ENCODE data around the gene GALNTL6. TPM values are rescaled to one million over a fixed set of nuclear protein-coding genes. Genes with fewer than 3 reads are reported as not detected.

GALNTL6 gene
- total and polyA plus RNA-seq, 2 donors from 2014 or later: 0.60 TPM; not detected in 1

DNA sequence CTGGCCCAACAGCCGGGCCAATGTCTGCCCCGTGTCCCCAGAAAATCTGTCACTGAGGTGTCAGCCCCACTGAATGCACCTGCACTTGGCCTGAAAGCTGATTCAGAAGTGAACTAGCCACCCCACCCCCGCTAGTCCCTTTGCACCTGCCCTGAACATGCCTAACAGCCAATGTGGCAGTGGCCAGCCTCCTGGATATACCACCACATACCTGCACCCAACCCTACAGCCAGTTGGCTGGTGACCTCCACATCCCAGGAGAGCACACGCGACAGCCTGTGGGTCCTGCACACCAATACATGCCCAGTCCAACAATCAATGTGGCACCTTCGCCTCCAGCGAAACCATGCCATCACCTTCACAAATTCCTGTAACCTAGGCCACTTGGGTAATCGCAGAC is 116.7 kb downstream of the GALNTL6 start:
- TF ChIP-seq CTCF (IDR thresholded peaks at IDR 0.05; ENCODE audit: borderline replicate concordance, extremely low read depth, insufficient read depth): no peak
- FAIRE-seq (no peak), DNase-seq (peak in 1 of 5 donors; percentile 46)
- Histone ChIP-seq H3K27ac (ENCODE audit: low read depth in 2 of 2, low read length in 2 of 2) (no peak overlapping the region), H3K4me3 (ENCODE audit: low read length in 3 of 3) (no peak overlapping the region), H3K4me1 (ENCODE audit: control insufficient read depth in 2 of 3, insufficient read depth in 2 of 3, low read depth in 1 of 3, low read length in 3 of 3) (no peaks in the 10 kb centered on the region), H3K9ac (ENCODE audit: low read length in 3 of 3) (no peak overlapping the region), H3K27me3 (ENCODE audit: control insufficient read depth, insufficient read depth, low read length) (no peaks in the 10 kb centered on the region), H3K36me3 (ENCODE audit: control insufficient read depth in 2 of 3, insufficient read depth in 3 of 3, low read length in 3 of 3) (no peaks in the 10 kb centered on the region), H3K9me3 (ENCODE audit: control insufficient read depth in 2 of 3, insufficient read depth in 1 of 3, low read length in 3 of 3) (no peaks in the 10 kb centered on the region)
- intact Hi-C loops (cut with DNase I): no loop called here

DNA sequence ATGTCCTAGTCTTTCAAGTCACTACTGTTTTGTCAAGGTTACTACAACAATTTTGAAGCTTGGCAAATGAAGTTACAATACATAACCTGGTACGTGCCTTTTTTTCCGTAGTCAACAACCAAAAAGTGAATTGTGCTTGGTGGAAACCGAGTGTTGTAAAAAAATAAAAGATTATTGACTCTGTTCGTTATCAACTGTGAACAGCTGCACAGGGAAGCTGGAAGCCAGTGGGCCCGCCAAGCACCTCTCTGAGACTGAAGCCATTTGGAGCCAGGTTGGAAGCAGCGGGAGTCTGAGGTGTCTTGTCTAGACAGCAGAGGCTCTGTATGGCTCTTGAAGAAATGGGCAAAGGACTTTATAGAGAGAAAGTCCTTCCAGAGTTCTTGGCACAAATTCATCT is 119.0 kb downstream of the GALNTL6 start:
- FAIRE-seq: no peak
- peak in 1 of 5 donors; percentile 22 for DNase-seq
- no peak for TF ChIP-seq CTCF (IDR thresholded peaks at IDR 0.05; ENCODE audit: borderline replicate concordance, extremely low read depth, insufficient read depth)
- Histone ChIP-seq H3K27me3 (ENCODE audit: control insufficient read depth, insufficient read depth, low read length) (no peaks in the 10 kb centered on the region), H3K36me3 (ENCODE audit: control insufficient read depth in 2 of 3, insufficient read depth in 3 of 3, low read length in 3 of 3) (no peaks in the 10 kb centered on the region), H3K9ac (ENCODE audit: low read length in 3 of 3) (no peak overlapping the region), H3K4me1 (ENCODE audit: control insufficient read depth in 2 of 3, insufficient read depth in 2 of 3, low read depth in 1 of 3, low read length in 3 of 3) (no peaks in the 10 kb centered on the region), H3K27ac (ENCODE audit: low read depth in 2 of 2, low read length in 2 of 2) (no peak overlapping the region), H3K4me3 (ENCODE audit: low read length in 3 of 3) (no peak overlapping the region), H3K9me3 (ENCODE audit: control insufficient read depth in 2 of 3, insufficient read depth in 1 of 3, low read length in 3 of 3) (no peaks in the 10 kb centered on the region)
- intact Hi-C loops (cut with DNase I): no loop called here

GRCh38 chr4:171940656-171941055 is 127.5 kb downstream of the GALNTL6 start:
- DNase-seq (no peak), FAIRE-seq (no peak)
- intact Hi-C loops (cut with DNase I): no loop called here
- no peaks in the 10 kb centered on the region for H3K4me1 ChIP-seq (ENCODE audit: control insufficient read depth in 2 of 3, insufficient read depth in 2 of 3, low read depth in 1 of 3, low read length in 3 of 3)
- no peaks in the 10 kb centered on the region for H3K27me3 ChIP-seq (ENCODE audit: control insufficient read depth, insufficient read depth, low read length)
- no peaks in the 10 kb centered on the region for H3K36me3 ChIP-seq (ENCODE audit: control insufficient read depth in 2 of 3, insufficient read depth in 3 of 3, low read length in 3 of 3)
- H3K9me3 ChIP-seq (ENCODE audit: control insufficient read depth in 2 of 3, insufficient read depth in 1 of 3, low read length in 3 of 3): no peaks in the 10 kb centered on the region
- TF ChIP-seq CTCF (IDR thresholded peaks at IDR 0.05; ENCODE audit: borderline replicate concordance, extremely low read depth, insufficient read depth): no peak
- H3K9ac ChIP-seq (ENCODE audit: low read length in 3 of 3): no peak overlapping the region
- H3K4me3 ChIP-seq (ENCODE audit: low read length in 3 of 3): no peak overlapping the region
- no peak overlapping the region for H3K27ac ChIP-seq (ENCODE audit: low read depth in 2 of 2, low read length in 2 of 2)

- intact Hi-C loops (cut with DNase I): no loop called here
- Histone ChIP-seq H3K4me1 (ENCODE audit: control insufficient read depth in 2 of 3, insufficient read depth in 2 of 3, low read depth in 1 of 3, low read length in 3 of 3) (no peaks in the 10 kb centered on the region), H3K27me3 (ENCODE audit: control insufficient read depth, insufficient read depth, low read length) (no peaks in the 10 kb centered on the region), H3K4me3 (ENCODE audit: low read length in 3 of 3) (no peak overlapping the region), H3K36me3 (ENCODE audit: control insufficient read depth in 2 of 3, insufficient read depth in 3 of 3, low read length in 3 of 3) (no peaks in the 10 kb centered on the region), H3K9me3 (ENCODE audit: control insufficient read depth in 2 of 3, insufficient read depth in 1 of 3, low read length in 3 of 3) (no peaks in the 10 kb centered on the region), H3K27ac (ENCODE audit: low read depth in 2 of 2, low read length in 2 of 2) (no peak overlapping the region), H3K9ac (ENCODE audit: low read length in 3 of 3) (no peak overlapping the region)
- FAIRE-seq (no peak), DNase-seq (no peak)
- TF ChIP-seq CTCF (IDR thresholded peaks at IDR 0.05; ENCODE audit: borderline replicate concordance, extremely low read depth, insufficient read depth): no peak
Observed at GRCh38 chr4:171947400-171947799, 134.2 kb downstream of the GALNTL6 start.

Data from kidney (tissue), 14 donors.